ENCODE measurements around the gene MYH14. TPM values are rescaled to one million over a fixed set of nuclear protein-coding genes. Genes with fewer than 3 reads are reported as not detected.
A peak's percentile ranks its signal among the peaks of the same experiment; 100 is the strongest.

Gene MYH14
- total and polyA plus RNA-seq, 2 of the 8 experiments (the other 6 are each of a cell fraction or from before 2014, with no cell fraction given) = 17.3 to 28.6 TPM

GRCh38 chr19:50248826-50249225 is 45.4 kb downstream of the MYH14 start:
- FAIRE-seq (no peak), DNase-seq (ENCODE audit: low read depth in 1 of 2, low spot score in 2 of 2) (no peak)
- Histone ChIP-seq H3K18ac (ENCODE audit: extremely low read depth, low read length) (no peak overlapping the region), H3K79me1 (ENCODE audit: low read depth, low read length) (no peaks in the 10 kb centered on the region), H3K9me3 (ENCODE audit: insufficient read depth in 2 of 2, low read depth in 1 of 2, low read length in 1 of 2) (peaks cover 14 to 15% of the 10 kb centered on the region in 2 experiments), H3K36me3 (ENCODE audit: control insufficient read depth in 2 of 4, insufficient read depth in 4 of 4, low read length in 3 of 4) (peaks cover 2 to 19% (median 11%) of the 10 kb centered on the region in 4 experiments; a peak in 7 of 8 replicates), H2BK12ac (ENCODE audit: low read depth, low read length) (no peak overlapping the region), H3K9ac (replicated peaks in 1 of 4; ENCODE audit: extremely low read depth in 1 of 4, low read depth in 3 of 4, low read length in 3 of 4) (no peak overlapping the region; a peak in 1 of 7 replicates), H2AFZ (ENCODE audit: low read length) (no peak overlapping the region), H3K79me2 (ENCODE audit: control insufficient read depth in 1 of 2, insufficient read depth in 2 of 2, low read length in 2 of 2) (no peaks in the 10 kb centered on the region), H2BK15ac (ENCODE audit: low read length) (no peak overlapping the region), H2BK120ac (replicated peaks; ENCODE audit: low read depth, low read length) (no peak overlapping the region), H2BK20ac (ENCODE audit: low read length) (no peak overlapping the region), H3K4ac (replicated peaks; ENCODE audit: insufficient read length, low read depth, low read length) (no peak overlapping the region), H3K4me2 (ENCODE audit: insufficient read depth in 1 of 2, low read depth in 2 of 2, low read length in 2 of 2) (no peak overlapping the region), H2BK5ac (ENCODE audit: low read depth, low read length) (no peak overlapping the region), H3K4me1 (replicated peaks in 1 of 4; ENCODE audit: control insufficient read depth in 3 of 4, insufficient read depth in 4 of 4, low read length in 3 of 4) (peaks cover 2 to 6% (median 4%) of the 10 kb centered on the region in 4 experiments; a peak in 5 of 7 replicates), H3K27ac (ENCODE audit: low read depth, low read length) (no peak overlapping the region), H3K56ac (replicated peaks; ENCODE audit: insufficient read length, low read depth, low read length) (no peak overlapping the region), H3K23me2 (ENCODE audit: low read depth, low read length) (no peaks in the 10 kb centered on the region), H4K20me1 (replicated peaks in 1 of 2; ENCODE audit: control insufficient read depth in 1 of 2, insufficient read depth in 2 of 2, low read length in 2 of 2) (no peaks in the 10 kb centered on the region), H4K8ac (ENCODE audit: extremely low read depth, insufficient read depth, low read length) (peak overlapping the region; percentile 2; the same call in 1 of the 2 replicates), H4K5ac (ENCODE audit: insufficient read length, low read depth, low read length) (no peak overlapping the region), H3K4me3 (ENCODE audit: extremely low read depth in 1 of 4, insufficient read depth in 2 of 4, low read depth in 3 of 4, low read length in 4 of 4) (no peak overlapping the region), H3K27me3 (replicated peaks in 1 of 4; ENCODE audit: control insufficient read depth in 3 of 4, extremely low read depth in 1 of 4, insufficient read depth in 3 of 4, low read length in 3 of 4) (no peaks in the 10 kb centered on the region), H3K23ac (ENCODE audit: insufficient read length) (no peak overlapping the region), H2AK5ac (ENCODE audit: low read depth, low read length) (no peak overlapping the region), H4K91ac (replicated peaks; ENCODE audit: insufficient read length, low read length) (no peak overlapping the region), H3K14ac (ENCODE audit: insufficient read length) (no peak overlapping the region)
- POLR2A ChIA-PET (ENCODE audit: partially characterized antibody) = interaction anchor here (0.6 kb wide), 1 partner anchor 363 kb away, joined by 3 read pairs; no protein-coding TSS in a partner anchor
- WGBS, 2 experiments (ENCODE audit: extremely low coverage in 1 of 2, insufficient coverage in 1 of 2, insufficient read length in 1 of 2, insufficient replicate concordance in 2 of 2, low coverage in 1 of 2, low lambda C conversion rate in 2 of 2, missing lambda C conversion rate in 1 of 2) = 95% methylated on average over 18 of the region's 19 CpGs; no CpG with 5 or more reads in 1 of the 2 experiments
- CTCF ChIA-PET (ENCODE audit: partially characterized antibody) = interaction anchor here (0.7 to 23.5 kb wide), 7 partner anchors 4 to 93 kb away, joined by 3 to 397 read pairs (median 3); no protein-coding TSS in a partner anchor
- TF ChIP-seq RXRA (IDR thresholded peaks at IDR 0.05; ENCODE audit: insufficient read depth, low read depth, low read length) = no peak
- no peak for TF ChIP-seq HDAC6 (IDR thresholded peaks at IDR 0.05; ENCODE audit: low read depth, low read length)
- no peak for TF ChIP-seq ASH2L (IDR thresholded peaks at IDR 0.05; ENCODE audit: low read length)
- no peak for TF ChIP-seq E2F6 (IDR thresholded peaks at IDR 0.05)
- TF ChIP-seq BRCA1 (IDR thresholded peaks at IDR 0.05; ENCODE audit: low read depth, low read length) = no peak
- TF ChIP-seq SUZ12 (IDR thresholded peaks at IDR 0.05; ENCODE audit: low read length) = no peak
- no peak for TF ChIP-seq TAF1 (IDR thresholded peaks at IDR 0.05; ENCODE audit: low read depth, low read length)
- no peak for TF ChIP-seq CTCF (IDR thresholded peaks at IDR 0.05; ENCODE audit: control extremely low read depth in 1 of 3, insufficient read depth in 1 of 3, low read depth in 1 of 3, low read length in 3 of 3)
- no peak for TF ChIP-seq KDM1A (IDR thresholded peaks at IDR 0.05; ENCODE audit: borderline replicate concordance, low read length)
- TF ChIP-seq SIX5 (IDR thresholded peaks at IDR 0.05; ENCODE audit: low read depth, low read length) = no peak
- TF ChIP-seq BACH1 (IDR thresholded peaks at IDR 0.05; ENCODE audit: low read length) = no peak
